Measurements from ENCODE around the gene NFIX. TPM values are rescaled to one million over a fixed set of nuclear protein-coding genes. Genes with fewer than 3 reads are reported as not detected.
A peak's percentile ranks its signal among the peaks of the same experiment; 100 is the strongest.

The NFIX gene
- total and polyA plus RNA-seq, 2 of the 13 experiments (the other 11 are each of a cell fraction or from before 2014, with no cell fraction given), result 3.4 to 5.4 TPM

- TF ChIP-seq CHD4 (IDR thresholded peaks at IDR 0.05; ENCODE audit: borderline replicate concordance, low read length), result no peak
- no peak for TF ChIP-seq ZNF264 (CRISPR knock-in tag; IDR thresholded peaks at IDR 0.05)
- TF ChIP-seq, protein P1, sequence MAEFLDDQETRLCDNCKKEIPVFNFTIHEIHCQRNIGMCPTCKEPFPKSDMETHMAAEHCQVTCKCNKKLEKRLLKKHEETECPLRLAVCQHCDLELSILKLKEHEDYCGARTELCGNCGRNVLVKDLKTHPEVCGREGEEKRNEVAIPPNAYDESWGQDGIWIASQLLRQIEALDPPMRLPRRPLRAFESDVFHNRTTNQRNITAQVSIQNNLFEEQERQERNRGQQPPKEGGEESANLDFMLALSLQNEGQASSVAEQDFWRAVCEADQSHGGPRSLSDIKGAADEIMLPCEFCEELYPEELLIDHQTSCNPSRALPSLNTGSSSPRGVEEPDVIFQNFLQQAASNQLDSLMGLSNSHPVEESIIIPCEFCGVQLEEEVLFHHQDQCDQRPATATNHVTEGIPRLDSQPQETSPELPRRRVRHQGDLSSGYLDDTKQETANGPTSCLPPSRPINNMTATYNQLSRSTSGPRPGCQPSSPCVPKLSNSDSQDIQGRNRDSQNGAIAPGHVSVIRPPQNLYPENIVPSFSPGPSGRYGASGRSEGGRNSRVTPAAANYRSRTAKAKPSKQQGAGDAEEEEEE (CRISPR knock-in tag; IDR thresholded peaks at IDR 0.05; ENCODE audit: borderline replicate concordance), result no peak
- TF ChIP-seq ZNF644 (CRISPR knock-in tag; IDR thresholded peaks at IDR 0.05; ENCODE audit: low read depth), result peak; percentile 86
- no peak for TF ChIP-seq PTBP1 (IDR thresholded peaks at IDR 0.05; ENCODE audit: low read depth, low read length, poor library complexity, severe bottlenecking)
- TF ChIP-seq HMGXB3 (CRISPR knock-in tag; IDR thresholded peaks at IDR 0.05; ENCODE audit: borderline replicate concordance), result no peak
- no peak for TF ChIP-seq ZNF883 (CRISPR knock-in tag; IDR thresholded peaks at IDR 0.05; ENCODE audit: not compliant biosample characterization)
- TF ChIP-seq CENPX (CRISPR knock-in tag; IDR thresholded peaks at IDR 0.05), result no peak
- TF ChIP-seq RNF2 (conservative IDR thresholded peaks at IDR 0.05; ENCODE audit: low read depth), result no peak
- no peak for TF ChIP-seq ZNF557 (CRISPR knock-in tag; IDR thresholded peaks at IDR 0.05)
- TF ChIP-seq, protein P2, sequence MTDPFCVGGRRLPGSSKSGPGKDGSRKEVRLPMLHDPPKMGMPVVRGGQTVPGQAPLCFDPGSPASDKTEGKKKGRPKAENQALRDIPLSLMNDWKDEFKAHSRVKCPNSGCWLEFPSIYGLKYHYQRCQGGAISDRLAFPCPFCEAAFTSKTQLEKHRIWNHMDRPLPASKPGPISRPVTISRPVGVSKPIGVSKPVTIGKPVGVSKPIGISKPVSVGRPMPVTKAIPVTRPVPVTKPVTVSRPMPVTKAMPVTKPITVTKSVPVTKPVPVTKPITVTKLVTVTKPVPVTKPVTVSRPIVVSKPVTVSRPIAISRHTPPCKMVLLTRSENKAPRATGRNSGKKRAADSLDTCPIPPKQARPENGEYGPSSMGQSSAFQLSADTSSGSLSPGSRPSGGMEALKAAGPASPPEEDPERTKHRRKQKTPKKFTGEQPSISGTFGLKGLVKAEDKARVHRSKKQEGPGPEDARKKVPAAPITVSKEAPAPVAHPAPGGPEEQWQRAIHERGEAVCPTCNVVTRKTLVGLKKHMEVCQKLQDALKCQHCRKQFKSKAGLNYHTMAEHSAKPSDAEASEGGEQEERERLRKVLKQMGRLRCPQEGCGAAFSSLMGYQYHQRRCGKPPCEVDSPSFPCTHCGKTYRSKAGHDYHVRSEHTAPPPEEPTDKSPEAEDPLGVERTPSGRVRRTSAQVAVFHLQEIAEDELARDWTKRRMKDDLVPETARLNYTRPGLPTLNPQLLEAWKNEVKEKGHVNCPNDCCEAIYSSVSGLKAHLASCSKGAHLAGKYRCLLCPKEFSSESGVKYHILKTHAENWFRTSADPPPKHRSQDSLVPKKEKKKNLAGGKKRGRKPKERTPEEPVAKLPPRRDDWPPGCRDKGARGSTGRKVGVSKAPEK (CRISPR knock-in tag; IDR thresholded peaks at IDR 0.05; ENCODE audit: borderline replicate concordance), result no peak
- no peak for TF ChIP-seq ADNP (CRISPR knock-in tag; IDR thresholded peaks at IDR 0.05)
- TF ChIP-seq ERF (CRISPR knock-in tag; IDR thresholded peaks at IDR 0.05), result no peak
- no peak for TF ChIP-seq LCORL (IDR thresholded peaks at IDR 0.05)
- TF ChIP-seq LCORL (CRISPR knock-in tag; IDR thresholded peaks at IDR 0.05), result peak; percentile 93
- TF ChIP-seq FOXA1 (IDR thresholded peaks at IDR 0.05), result no peak
- TF ChIP-seq FOXA1 (CRISPR knock-in tag; IDR thresholded peaks at IDR 0.05), result peak; percentile 33; the same call in 1 of the 2 replicates
- TF ChIP-seq, protein P3, sequence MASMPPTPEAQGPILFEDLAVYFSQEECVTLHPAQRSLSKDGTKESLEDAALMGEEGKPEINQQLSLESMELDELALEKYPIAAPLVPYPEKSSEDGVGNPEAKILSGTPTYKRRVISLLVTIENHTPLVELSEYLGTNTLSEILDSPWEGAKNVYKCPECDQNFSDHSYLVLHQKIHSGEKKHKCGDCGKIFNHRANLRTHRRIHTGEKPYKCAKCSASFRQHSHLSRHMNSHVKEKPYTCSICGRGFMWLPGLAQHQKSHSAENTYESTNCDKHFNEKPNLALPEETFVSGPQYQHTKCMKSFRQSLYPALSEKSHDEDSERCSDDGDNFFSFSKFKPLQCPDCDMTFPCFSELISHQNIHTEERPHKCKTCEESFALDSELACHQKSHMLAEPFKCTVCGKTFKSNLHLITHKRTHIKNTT (CRISPR knock-in tag; IDR thresholded peaks at IDR 0.05), result no peak
- no peak for TF ChIP-seq ZNF550 (CRISPR knock-in tag; IDR thresholded peaks at IDR 0.05; ENCODE audit: borderline replicate concordance)
- TF ChIP-seq FIP1L1 (IDR thresholded peaks at IDR 0.05; ENCODE audit: borderline replicate concordance, insufficient read depth, low read depth, low read length), result no peak
- no peak for TF ChIP-seq ZNF713 (CRISPR knock-in tag; IDR thresholded peaks at IDR 0.05)
- TF ChIP-seq PHB2 (IDR thresholded peaks at IDR 0.05; ENCODE audit: partially characterized antibody), result no peak
- no peak for TF ChIP-seq ZNF891 (CRISPR knock-in tag; IDR thresholded peaks at IDR 0.05)
These were observed 133.3 kb downstream of the NFIX start (continued) for GRCh38 chr19:13128583-13128982.
